NCI-H2081 (cell line): ENCODE data around the gene KCNIP4.
"Not testable (repeated sequence)": the region's sequence is repeated elsewhere in the genome, so short reads cannot be mapped to it uniquely, and the experiment has no call there.

Experiments used
- DNase-seq, 2 experiments: peaks; one replicate each; lab custom pipeline; 2025; lab: John Stamatoyannopoulos, UW

KCNIP4 gene

DNA sequence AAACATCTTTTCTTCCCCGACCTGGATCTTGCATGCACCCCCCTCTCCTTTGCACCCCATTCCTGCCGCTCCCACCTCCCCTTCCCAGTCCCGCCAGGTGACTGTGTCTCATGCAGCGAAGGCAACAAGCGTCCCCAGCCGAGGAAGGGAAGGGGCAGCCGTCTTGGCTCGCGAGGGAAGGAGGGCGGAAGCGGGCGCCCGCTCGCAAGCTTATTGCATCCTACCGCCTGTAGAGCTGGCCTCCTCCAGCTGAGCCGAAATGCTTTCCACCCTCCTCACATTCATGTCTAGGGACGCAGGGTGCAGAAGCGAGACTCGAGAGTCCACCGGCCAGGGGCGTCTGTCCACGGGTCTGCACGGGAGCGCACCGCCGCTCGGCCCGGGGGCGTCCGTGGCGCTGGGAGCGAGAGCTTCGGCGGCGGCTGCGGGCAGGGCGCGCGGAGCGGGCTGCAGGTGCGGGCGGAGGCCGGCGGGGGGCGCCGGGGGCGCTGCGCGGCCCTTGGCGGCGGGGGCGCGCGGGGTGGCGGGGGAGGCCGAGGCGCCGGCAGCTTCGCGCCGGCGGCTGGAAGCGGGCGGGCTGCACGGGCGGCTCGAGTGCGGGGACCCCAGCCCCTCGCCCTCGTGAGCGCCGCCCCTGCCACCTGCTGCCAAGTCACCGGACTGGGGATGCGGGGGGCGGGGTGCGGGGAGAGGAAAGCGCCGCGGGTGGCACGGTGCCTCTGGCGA is at the start of gene KCNIP4:
Gene KCNIP4 (minus strand): TSS at position 426 of the 726 bp plus-strand sequence.
- peak; percentile 33 to 45 for DNase-seq

DNA sequence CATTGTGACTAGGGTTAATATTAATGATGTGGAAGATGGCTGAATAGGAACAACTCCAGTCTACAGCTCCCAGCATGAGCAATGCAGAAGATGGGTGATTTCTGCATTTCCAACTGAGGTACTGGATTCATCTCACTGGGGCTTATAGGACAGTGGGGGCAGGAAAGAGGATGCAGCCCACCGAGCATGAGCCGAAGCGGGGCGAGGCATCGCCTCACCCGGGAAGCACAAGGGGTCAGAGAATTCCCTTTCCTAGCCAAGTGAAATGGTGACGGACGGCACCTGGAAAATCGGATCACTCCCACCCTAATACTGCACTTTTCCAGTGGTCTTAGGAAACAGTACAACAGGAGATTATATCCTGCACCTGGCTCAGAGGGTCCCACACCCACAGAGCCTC is 48.0 kb upstream of the KCNIP4 start:
- DNase-seq: not testable (repeated sequence)

DNA sequence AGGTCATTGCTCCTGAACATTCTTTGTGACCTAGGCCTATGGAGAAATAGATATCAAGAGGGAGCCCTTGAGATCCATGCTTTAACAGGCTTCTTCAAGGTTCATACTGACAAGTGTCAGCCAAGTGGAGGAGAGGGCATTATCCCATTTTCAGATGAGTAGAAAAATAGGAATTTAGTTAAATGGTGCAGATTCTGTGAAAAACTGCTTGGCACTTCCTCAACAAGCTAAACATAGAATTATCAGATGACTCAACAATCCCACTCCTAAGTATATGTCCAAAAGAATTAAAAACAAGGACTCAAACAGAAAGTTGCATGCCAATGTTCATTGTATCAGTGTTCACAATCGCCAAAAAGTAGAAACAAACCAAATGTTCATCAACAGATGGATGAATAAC is 43.8 kb upstream of the KCNIP4 start:
- no peak for DNase-seq

DNA sequence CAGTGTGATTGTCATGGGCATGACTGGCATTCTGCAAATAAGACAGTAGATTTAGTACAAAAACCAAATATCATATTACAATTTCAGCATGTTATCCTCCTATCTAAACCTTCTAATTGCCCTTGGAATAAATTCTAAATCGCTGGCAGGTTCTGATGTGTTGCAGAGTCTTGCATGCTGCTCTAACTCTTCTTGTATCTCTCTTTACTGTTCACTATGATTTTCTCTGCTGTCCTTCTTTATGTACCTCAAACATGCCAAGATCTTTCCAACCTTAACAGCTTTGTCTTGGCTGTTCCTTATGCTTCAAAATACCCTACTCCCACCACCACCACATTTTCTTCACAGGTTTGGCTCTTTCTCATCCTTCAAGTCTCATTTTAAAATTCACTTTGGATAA is 43.0 kb upstream of the KCNIP4 start:
- no peak for DNase-seq

DNA sequence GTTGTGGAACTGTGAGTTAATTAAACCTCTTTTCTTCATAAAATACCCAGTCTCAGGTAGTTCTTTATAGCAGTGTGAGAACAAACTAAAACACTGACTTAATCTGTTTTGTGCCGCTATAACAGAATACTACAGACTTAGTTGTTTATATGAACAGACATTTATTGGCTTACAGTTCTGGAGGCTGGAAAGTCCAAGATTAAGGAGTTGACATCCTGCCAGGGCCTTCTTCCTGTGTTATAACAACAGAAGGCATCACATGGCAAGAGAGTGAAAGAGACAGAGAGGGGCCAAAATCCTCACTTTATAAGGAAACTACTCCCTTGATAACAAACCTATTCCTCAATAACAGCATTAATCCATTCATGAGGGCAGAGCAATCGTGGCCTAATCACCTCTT is 42.5 kb upstream of the KCNIP4 start:
- DNase-seq: no peak

DNA sequence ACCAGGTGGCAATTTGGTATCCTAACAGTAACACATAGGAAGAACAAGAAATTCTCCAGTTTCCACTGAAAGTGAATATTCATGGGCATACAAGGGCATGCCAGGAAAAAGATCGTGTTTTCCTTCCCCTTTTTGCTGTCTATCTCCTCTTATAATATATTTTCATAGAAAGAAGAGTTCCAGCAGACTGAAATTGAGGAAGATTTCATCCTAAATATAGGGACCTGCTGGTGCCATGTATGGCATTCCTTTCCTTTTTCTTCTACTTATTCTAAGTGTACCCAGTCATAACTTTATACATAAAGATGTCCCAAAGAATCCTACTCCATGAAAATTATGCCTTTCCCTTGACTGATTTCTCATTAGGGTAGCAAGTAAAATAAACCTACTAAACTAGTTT is 40.8 kb upstream of the KCNIP4 start:
- DNase-seq: no peak

DNA sequence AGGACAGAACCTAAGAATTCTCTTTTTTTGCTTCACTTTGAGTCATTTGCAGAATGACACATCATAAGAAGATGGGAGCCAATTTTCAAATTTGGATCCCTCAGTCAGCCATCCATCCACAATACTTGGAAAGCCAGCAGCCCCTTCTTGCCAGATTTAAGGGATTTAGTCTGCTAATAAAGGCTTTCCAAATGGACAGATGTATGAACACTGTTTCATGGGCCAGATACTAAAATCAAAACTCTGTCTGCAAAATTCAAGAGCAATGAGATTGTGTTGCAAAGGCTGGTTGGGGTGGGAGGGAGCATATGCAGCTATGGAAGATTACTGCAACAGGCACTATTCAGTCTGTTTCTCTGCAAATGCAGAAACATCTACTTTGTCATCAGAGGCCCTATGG is 37.7 kb upstream of the KCNIP4 start:
- DNase-seq: no peak

DNA sequence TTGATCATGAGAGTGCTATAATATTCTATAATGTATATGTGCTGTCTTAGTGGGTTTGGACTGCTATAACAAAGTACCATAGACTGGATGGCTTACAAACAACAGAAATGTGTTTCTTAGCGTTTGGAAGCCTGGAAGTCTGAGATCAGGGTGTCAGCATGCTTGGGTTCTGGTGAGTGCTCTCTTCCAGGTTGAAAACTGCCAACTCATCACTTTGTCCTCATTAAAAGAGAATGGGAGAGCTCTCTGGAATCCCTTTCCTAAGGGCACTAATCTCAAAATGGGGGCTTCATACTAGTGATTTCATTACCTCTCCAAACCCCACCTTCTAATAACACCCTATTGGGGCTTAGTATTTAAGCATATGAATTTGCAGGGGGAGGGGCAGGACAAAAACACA is 33.5 kb upstream of the KCNIP4 start:
- DNase-seq: no peak

DNA sequence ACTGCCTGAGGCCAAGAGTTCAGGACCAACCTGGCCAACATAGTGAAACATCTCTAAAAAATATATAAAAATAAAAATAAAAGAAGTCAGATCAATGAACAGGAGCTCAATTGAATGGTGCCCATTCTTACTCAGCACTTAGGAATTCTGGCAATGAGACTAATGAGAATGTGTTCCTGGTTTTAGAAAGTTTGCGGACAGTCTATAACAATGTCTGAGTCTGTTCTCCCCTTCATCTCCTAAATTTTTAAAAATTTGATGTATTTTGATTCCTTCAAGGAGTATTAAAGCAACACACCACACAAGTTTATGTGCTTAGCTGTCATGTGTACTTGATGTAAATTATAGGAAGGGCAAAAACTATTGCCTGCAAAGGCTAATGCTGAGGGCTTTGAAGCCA is 30.6 kb upstream of the KCNIP4 start:
- DNase-seq: no peak

DNA sequence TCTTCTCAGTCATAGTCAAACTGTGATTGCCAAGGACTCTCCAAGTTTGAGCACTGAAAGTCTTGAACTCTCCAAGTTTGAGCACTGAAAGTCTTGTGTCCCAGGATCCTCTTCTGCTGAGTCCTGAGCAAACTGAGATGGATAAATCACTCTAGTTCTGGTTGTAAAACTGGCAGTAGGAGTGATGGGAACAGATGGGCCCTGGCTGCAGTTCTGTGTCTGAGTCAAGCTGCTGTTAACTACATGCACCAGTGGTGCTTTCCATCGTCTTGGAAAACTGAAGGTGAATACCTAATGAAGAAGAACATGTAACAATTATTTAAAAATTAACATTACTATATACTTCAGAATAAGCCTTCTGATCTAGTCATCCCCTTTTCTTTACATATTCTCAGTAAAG is 27.6 kb upstream of the KCNIP4 start:
- DNase-seq: no peak

DNA sequence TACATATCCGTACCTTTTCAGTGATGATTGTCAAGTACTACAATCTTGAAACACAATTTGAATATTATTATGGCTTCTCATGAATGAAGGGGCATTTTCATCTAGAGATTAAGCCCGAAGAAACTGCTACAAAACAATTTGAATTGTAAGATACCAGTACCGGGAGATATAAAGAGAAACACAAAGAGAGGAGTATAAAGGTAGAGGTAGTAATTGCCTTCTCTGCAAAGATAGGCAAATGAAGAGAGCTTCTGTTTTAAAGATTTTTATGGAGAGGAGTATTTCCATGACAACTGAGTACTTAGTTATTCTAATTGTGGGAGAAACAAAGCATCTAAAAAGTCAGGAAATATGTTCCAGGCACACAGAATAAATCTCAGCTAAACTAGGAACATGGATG is 25.3 kb upstream of the KCNIP4 start:
- no peak for DNase-seq

DNA sequence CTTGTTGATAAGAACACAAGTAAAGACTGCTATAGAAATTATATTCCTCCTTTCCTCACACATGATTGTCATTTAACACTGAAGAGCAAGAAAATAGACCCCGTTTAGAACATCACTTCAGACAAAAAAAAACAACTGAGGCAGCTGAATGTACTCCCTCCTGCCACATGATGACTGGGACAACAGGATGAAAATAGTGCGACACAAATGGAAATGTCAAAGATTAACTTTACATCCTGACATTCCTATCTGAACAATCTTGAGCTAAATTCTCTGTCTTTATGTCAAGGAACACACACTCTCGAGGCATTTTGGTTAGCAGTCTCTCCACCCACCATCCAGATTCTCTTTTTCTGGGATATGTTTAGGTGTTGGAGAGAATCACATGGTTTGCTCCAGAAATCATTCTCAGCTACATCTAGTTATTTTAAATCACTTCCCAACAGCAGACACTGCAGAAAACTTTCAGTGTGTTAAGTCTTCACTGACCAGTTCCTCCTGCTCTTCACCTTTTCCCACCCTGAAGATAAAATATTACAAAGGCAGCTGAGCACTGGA is 16.3 kb upstream of the KCNIP4 start:
- DNase-seq: no peak

DNA sequence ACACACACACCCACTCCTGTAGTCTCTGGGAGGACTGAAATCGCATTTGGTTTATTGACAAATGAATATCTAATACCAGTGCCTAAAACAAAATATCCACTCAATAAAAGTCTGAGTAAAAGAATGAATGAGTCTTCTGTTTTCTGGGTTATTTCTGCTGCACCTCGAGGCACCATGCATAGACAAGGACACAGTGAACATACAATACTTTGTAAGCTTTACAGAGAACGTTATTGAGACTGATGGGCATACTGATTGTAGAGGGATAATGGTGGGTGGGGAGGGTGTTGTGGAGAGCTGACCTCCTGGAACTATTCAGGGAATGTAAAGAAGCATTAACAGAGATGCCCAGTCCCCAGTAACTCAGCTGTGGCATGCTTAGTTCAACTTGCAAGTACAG is 14.1 kb upstream of the KCNIP4 start:
- DNase-seq: no peak

DNA sequence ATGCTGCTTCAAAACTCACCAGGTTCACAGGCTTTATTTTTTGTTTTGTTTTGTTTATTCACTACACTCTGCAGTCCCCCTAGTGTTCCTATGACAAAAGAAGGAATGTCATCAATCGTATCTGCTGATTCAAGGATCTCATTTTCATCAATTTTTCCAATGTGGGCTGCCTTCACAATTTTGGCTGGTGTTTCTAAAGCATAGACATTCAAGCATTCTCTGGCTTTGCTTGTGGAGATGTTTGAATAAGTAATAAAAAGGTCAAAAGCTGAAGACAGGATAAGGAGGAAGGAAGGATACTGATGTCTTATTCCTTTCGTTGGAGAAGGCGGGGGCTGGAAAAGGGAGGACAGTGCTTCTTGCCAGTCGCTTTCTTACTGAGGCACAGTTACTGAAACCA is 12.2 kb upstream of the KCNIP4 start:
- DNase-seq: no peak

DNA sequence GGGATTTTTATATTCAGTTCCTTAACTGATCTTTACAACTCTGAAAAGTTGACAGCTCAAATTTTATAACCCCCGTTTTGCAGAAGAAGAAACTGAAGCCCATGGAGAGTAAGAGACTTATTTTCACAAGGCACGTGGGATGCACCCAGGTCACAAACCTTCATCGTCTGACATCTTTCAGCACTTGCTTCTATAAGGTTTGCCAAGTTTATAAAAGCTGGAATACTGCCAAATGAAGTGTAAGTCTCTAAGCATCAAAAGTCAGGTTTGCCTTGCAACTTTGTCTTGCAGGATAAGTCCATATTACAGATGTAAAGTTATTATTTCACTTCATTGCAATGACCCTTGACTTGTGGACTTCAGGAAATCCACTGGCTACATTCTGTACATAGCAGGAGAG is 6.3 kb upstream of the KCNIP4 start:
- DNase-seq: no peak

DNA sequence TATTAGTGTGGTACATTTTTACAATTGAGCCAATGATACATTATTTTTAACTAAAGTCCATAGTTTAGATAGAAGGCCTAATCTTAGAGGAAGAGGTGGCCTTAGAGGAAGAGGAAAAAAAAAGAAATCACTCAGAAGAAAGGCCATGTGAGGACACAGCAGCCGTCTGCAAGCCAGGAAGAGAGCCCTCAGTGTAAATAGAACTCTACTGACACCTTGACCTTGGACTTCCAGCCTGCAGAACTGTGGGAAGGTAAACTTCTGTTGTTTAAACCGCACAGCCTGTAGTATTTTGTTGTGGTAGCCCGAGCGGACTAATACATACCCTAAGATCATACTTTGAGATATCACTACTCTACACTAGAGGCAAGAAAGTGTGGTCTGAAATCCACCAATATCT is 5.1 kb upstream of the KCNIP4 start:
- no peak for DNase-seq

DNA sequence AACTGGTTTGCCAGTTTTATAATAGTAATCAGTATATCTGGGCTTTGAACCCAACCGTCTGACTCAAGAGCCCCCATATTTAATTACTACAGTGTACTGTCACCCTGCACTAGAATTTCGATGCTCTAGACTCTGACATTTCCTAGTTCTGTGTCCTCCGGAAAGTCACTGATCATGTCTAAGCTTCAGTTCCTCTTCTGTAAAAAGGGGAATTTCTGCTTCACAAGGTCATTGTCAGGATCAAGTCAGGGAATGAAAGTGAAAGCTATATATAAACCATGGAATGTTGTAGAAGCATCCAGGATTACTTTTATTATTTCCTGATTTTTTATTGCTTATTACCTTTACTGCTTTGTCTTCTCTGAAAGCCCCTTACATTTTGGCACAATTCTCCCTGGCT is 4.0 kb upstream of the KCNIP4 start:
- DNase-seq: no peak

DNA sequence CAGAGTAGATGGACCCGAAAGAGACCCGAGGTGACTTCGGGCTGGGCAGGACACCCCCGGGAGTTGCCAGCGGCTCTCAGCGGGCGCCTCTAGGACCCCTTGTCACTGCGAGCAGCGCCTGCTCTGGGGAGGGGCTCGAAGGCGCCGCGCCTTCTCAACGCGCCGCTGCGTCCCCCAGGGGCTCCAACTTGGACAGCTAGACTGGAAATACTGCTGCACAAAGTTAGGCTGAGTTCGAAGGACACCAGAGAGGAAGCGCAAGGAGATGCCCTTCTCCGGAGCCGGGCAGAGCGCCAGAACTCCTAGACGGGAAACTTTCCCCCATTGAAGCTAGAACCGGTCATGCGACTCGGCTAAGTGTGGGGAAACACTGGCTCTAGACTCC is 493 bp upstream of the KCNIP4 start:
- peak in 1 of 2 experiments; percentile 33 for DNase-seq

DNA sequence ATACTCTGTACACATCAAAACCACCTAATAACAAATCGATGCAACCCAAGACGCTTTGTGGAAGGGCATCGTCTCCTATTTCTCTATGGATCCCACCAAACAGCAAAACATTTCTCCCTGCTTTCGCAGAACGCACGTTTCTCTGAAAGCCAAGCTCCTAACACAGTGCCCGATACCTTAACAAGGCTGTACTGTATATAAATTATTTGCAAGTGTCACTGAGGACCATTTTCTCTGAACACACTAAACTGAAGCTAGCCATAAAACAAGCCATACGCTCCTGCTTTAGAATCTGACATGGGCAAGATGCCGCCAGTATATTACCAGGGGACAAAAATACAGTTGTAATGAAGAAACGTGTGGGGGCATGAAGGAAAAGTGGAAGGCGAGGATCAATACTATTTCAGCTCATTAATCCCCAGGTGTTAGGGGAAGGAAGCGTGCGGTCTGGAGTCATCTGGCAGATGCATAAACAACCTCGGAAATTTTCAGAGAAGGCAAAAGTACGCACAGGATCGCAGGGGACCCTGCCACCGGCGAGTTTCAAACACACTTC is 703 bp downstream of the KCNIP4 start:
- no peak for DNase-seq

DNA sequence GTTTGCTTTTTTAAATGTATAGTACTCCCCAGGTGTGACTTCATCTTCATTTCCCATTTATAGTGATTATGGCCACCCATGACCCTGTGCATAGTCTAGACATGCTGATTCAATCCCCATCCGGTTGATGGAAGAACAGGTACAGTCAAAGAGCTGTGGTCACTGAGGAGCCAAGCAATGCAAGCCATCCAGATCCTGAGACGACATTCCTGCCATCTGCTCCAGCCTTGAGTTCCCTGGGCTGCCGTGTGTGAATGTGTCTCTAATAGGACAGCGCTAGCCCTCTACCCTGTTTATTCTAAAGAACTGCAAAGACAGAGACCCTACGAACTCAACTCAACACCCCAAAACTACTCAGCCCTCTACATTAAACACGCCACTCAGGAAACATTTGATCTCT is 1.7 kb downstream of the KCNIP4 start:
- no peak for DNase-seq

DNA sequence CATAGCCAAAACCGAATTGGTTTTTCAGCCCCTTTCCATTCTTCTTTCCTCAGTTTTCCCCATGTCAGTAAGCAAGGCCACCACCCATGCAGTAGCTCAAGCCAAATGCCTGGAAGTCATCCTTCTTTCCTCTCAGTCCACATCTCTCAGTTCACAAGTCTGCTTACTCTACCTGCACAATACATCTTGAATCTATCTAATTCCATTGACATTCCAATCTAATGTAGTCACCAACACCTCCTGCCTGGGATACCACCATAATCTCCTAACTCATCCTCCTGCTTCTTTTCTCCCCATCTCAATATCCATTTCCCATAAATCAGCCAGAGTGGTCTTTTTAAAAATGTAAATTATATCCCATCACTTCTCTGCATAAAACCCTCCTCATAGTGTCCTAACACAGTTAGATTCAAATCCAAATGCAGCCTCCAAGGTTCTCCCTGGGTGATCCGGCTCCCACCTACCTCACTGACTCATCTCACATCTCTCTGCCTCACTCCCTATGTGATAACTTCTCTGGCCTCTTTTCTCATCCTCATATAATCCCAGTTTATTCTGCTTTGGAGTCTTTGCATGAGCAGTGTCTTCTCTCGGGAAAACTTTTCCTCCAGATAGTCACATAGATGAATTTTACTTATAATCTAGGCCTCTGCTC is 26.9 kb downstream of the KCNIP4 start:
- DNase-seq: no peak

DNA sequence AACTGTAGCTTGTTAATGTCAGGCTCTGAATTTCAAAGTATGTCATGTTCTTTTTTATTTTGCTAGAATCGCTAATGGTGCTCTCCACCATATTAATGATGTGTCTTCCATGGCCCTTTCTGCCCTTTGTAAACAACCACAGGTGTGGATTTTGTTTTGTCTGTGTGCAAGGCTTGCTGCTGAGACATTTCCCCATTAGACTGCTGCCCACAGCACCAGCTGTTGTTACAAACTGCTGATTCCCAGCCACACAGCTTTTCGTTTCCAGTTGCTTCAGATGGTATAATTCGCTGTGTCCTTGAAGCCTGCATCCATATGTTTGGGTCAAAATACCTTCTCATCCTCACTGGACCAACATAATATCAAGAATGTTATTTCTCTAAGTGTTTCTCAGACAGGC is 32.8 kb downstream of the KCNIP4 start:
- no peak for DNase-seq

DNA sequence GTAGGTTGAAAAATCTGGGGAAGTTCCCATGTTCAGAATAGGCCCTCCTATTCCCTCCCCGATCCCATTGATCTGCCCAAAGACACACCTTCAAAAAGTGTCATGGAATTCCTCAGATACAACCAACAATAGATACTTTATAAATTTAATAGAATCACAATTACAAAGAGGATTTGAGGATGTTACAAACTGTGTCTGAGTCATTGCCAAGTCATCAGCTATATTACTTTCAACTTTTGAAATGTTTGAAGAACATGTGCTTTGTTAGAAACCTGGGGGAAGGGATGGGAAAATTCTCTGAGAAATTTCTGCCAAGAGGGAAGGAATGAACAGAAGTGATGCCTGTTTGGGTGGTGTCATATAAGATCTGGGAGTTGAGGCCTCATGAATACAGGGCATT is 46.7 kb downstream of the KCNIP4 start:
- no peak for DNase-seq
